Left hindlimb (tissue), 1 donor: ENCODE results near the gene CAB39L.
"Not testable (repeated sequence)": the region's sequence is repeated elsewhere in the genome, so short reads cannot be mapped to it uniquely, and the experiment has no call there.

Source experiments
- DNase-seq: peaks from one replicate; pipeline ENCODE4 v3.0.0-alpha.2; 2018

Gene CAB39L

DNA sequence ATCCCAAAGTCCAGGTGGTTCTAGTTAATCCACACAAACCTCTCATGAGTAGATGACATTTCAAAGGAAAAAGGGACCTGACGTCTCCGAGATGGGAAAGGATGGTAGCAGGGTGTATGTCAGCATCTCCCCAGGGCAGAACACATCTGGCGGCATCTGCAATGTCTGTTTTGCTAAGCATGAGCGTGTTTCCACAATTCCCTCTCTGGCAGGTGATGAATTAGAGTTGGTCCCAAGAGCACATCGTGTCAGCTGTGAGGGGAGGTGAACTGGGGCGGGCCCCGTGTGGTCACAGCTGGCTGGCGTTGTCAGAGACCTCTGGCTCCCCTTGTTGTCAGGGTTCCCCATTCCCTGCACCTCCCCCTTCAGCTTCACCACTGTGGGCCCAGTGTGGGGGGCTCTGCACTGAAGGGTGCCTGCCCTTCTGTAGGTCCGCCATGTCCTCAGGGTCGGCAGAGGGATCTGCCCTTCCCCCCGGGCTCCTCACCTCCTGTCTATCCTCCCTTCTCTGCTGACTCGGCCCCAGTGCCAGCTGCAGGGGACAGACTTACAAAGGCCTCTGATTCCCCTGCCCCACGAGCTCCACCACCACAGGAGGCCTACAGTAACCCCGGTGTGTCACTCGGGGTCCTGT is 138.0 kb downstream of the CAB39L start:
- no peak for DNase-seq

- no peak for DNase-seq
Observed at GRCh38 chr13:49304763-49305700, 138.8 kb downstream of the CAB39L start.

- DNase-seq = no peak
Observed at GRCh38 chr13:49304356-49304755, 139.5 kb downstream of the CAB39L start.

DNA sequence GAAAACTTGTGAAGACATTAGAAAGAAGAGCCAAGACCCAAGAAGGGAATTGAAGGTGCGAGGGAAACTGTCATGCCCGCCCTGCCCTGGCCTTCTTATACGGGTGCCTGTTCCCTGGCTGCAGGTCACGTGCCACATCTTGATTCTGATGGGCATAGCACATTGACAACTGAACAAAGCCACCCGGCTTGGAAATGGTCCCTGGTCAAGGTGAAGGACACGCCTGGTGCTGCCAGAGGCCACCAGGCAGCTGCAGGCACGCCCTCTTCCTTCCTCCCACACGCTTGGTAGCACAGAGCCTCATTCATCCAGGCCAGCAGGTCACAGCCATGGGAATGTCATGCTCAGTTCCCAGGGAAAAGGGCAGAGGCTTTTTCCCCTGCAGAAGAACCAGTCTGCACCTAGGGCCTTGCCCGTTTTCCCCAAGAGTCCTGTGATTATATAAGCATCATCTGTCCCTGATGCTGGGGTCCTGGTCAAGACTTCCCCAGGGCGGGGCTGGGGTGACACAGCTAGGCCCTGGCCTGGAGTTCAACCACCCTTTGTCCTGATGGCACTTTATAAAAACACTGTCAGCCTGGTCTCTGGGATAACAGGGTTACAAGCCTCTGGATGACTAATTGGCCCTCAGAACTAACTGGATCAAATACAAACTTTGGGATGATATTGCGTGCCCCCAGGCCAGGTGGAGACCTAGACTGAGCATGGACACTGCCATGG is 140.2 kb downstream of the CAB39L start:
- DNase-seq = no peak

GRCh38 chr13:49302817-49303216 is 141.0 kb downstream of the CAB39L start:
- no peak for DNase-seq

DNA sequence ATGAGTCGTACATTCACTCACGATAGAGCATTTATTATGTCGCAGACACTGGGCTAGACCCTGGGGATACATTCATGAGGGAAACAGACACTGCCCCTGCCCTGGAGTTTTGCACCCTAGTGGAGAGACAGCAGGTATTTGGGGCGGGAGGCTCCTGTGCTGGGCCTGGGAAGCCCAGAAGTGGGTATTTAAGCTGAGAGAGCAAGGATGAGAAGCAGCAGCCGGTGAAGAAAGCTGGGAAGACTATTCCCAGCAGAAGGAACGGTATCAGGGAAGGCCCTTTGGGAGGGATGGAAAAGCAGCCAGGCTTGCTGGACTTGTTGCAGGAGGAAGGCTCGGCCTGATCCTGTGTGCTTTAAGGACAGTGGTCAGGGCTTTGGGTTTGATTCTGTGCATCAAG is 141.6 kb downstream of the CAB39L start:
- DNase-seq = no peak

DNA sequence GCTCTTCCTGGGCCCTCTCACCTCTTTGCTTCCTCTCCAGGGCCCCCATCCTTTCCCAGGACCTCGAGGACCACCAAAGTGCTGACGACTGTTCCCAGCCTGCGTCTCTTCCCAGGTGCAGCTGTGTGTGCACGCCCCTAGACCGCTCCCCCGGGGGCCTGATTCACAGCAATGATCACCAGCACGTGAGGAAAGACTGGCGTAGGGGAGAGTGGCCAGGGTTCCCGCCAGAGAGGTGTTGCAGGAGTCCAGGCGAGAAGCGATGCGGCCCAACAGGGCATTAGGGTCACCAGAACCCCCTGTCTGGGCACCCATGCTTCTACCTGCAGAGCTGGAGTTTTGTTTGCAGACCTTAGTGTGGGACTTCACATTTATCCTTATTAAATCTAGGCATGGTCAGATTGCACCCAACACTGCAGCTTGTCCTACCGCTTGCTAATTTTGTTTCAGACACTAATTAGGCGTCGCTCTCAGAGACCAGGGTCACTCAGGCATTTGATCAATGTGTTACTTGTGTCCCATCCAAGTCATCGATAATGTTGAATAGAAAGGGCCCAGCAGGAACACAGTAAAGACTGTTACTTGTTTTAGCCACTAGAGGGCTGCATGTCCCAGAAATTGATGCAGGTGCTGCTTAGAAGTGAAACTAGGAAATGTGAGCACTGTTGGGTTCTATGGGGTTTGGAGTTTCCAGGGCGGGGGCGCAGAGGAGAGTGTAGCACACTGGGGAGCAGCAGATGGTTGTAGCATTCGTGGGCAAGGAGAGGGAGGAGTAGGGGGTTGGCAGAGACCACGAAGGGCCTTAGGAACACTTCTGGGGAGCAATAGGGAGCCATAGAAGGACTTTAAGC is 142.9 kb downstream of the CAB39L start:
- DNase-seq = peak; percentile 72

DNA sequence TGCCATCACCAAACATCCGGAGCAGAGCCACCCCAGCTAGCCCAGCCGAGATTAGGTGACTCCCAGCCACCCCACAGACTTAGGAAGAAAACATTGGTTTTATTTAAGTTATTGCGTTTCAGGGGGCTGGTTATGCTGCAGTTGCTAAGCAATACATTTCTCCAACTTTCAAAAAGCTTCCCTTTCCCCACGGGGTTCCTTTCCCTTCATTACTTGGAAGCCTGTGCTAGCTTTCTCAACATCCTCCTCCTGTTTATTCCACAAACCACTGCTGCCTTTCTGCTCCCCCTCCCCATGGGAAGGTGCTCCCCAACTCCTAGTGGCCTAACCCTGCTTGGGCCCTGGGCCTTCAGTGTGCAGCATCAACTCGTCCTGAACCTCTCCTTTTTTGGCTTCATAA is 143.6 kb downstream of the CAB39L start:
- no peak for DNase-seq

- no peak for DNase-seq
Observed at GRCh38 chr13:49298903-49299605, 144.8 kb downstream of the CAB39L start.

DNA sequence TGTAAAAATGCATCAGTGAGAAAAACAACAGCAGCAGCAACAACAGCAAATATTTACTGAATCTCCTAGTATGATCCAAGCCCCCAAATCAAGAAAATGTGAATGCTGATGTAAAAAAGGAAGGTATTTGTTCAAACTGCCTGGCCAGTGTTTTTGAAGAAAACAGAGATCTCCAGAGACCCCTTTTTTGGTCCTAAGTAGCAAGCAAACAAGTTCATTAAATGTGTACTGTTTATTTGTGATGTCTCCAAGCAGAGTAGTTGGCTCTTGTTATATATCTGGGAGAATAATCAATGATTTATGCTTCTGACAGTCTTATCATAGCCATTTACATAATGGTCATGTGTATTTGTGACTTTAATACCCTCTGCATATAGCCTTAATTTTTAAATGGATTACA is 145.4 kb downstream of the CAB39L start:
- DNase-seq = no peak

DNA sequence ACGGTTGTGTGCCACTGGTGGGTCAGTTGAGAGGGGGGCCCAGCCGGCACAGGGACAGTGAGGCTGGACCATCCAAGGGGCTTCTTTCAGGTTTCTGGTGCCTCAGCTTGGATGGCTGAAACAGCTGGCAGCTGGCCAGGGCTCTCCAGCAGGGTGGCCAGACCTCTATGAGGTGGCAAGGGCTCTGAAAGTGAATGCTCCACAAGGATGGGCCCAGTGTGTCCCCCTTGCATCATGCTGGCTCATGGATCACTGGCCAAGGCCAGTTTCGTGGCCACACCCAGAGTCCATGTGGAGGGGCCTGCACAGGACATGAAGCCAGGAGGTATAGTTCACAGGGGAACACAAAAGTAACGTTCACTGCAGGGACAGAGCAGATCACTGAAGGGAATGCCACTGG is 146.5 kb downstream of the CAB39L start:
- DNase-seq = no peak

GRCh38 chr13:49296659-49297058 is 147.2 kb downstream of the CAB39L start:
- no peak for DNase-seq

GRCh38 chr13:49295244-49295643 is 148.6 kb downstream of the CAB39L start:
- no peak for DNase-seq

DNA sequence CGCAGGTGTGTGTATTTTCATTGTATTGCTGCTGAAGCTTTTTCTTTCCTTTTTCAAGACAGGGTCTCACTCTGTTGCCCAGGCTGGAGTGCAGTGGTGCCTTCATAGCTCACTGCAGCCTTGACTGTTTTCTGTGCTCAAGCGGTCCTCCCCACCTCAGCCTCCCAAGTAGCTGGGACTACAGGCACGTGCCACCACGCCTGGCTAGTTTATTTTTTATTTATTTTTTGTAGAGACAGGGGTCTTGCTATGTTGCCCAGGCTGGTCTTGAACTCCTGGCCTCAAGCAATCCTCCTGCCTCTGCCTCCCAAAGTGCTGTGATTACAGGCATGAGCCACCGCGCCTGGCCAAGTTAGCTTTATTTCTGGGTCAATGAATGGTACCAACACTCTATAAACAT is 149.1 kb downstream of the CAB39L start:
- DNase-seq = not testable (repeated sequence)

DNA sequence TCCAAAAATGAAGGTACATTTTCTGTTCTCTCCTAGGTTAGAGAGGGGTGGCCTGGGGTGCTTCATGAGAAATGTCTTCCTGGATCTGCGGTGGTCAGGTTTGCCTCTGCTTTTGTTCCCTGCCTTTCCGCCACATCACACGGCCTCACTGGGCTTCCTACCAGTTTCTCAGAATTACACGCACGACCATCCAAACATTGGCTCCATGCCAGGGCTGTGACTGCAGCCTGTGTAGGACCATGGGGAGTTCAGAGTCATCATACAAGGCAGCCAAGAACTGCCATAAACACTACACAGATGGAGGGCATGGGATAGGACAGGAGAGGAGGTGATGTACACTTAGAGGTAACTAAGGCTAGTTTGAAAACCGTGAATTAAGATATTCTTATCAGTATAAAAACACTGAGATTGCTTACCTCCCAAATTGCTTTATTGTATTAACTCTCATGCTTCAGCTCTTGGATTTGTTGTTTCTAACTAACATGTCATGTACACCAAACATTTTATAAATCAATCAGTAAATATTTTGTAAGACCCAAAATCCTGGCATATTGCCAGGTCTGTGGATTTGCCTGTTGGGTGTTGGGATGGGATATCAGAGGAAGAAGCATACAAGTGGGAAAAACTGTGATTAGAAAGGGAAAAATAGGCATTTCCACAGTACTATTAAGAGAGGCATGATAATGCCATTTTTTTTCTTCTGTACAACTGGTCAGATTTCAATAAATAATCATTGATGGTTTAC is 150.9 kb downstream of the CAB39L start:
- DNase-seq = peak; percentile 74

DNA sequence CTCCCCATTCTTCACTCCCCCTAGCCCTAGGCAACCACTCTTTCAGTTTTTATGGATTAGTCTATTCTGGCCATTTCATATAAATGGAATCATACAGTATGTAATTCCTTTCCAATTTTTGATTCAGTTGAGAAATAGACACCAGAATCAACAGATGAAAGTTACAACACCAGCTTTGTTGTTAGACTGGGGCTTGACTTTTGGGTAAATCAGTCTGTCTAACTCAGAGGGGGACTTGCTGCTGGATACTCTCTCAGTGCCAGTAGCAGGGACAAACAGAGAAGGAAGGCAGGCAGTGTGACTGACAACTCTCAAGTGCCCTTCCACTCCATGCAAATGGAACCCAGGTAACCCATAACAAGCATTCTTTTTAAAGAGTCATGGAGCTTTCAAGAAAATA is 155.4 kb downstream of the CAB39L start:
- DNase-seq = no peak

- DNase-seq = no peak
Observed at GRCh38 chr13:49287995-49288394, 155.9 kb downstream of the CAB39L start.

DNA sequence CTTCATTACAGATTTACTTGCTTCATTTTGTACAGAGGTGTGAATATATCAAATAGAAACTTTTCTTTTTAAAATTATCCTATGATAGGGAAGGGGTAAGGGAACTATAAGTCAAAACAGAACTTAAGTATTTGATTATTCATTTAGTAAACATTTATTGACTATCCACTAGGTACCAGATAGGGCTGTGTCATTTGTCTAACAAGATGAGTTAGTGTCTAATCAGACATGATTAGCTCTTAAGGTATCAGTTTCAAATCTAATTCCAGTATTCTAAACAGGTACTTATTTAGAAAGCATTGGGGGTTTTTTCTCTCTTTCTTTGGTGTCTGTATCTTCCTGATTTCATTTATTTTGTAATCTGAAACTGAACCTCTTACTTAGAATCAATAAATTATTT is 164.0 kb downstream of the CAB39L start:
- no peak for DNase-seq

DNA sequence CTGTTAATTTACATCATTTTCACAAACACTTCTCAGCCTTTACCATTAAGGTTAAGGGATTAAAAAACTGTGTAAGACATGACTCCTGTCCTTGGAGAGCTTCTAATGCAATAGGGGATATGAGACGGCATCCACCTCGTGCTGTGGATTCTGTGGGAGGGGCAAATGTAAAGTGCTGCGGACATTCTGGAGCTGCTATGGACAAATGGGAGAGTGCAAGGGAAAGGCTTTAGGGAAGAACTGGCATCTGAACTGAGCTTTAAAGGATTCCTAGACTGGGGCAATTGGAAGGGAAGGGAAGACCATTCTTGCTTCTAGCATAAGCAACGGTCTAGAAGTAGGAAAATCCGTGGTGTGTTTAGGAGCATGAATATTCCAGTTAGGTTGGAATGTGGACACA is 164.8 kb downstream of the CAB39L start:
- no peak for DNase-seq

GRCh38 chr13:49278211-49278610 is 165.7 kb downstream of the CAB39L start:
- no peak for DNase-seq

DNA sequence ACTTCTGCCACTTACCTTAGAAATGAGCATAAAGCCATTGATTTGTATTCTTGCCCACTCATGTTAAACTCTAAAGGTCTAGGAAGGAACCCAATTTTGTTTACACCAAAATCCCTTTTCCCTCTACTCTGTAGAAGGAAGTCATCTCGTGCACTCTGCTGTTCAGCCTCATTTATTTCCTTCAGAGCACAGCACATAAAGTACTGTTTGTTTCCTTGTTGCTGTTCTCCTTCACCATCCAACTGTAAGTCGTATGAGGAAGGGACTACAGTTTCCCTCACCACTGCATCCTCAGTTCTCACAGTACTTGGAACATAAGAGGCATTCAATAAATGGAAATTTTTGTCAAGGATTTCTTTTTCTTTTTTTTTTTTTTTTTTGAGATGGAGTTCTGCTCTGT is 171.6 kb downstream of the CAB39L start:
- no peak for DNase-seq
